K562 (cell line): ENCODE measurements around the gene MAD1L1. TPM values are rescaled to one million over a fixed set of nuclear protein-coding genes. Genes with fewer than 3 reads are reported as not detected.

Source experiments
- ATAC-seq: fragments of 200-7000 bp; cut with Tn5 transposase; 3 replicates; pipeline ENCODE4 v1.9.1; 2020; ENCODE audit warnings: moderate library complexity
- BruUV-seq: library from RNA; stranded (reverse); fragments of 400-500 nt; replicated peaks from 2 replicates; lab custom pipeline; 2021; lab: Mats Ljungman, UMichigan
- CTCF ChIA-PET: fragments of 300-600 bp; formaldehyde crosslinking; extraction: SDS; loops from one replicate; lab custom pipeline; 2021; ENCODE audit warnings: low intra/inter-chr PET ratio; lab: Yijun Ruan, JAX
- POLR2A ChIA-PET: fragments of 300-600, 350-650 bp; sonication (Branson Sonifier 250); formaldehyde crosslinking; extraction: SDS; loops from one replicate; lab custom pipeline; 2021; ENCODE audit warnings: antibody characterized with exemption, inconsistent platforms; lab: Yijun Ruan, JAX
- DNase-seq, 4 experiments: peaks; one replicate each; pipeline versions ENCODE4 v3.0.0 to v3.0.0-alpha.2; 2011 to 2018; ENCODE audit warnings: low spot score in 3 of 4, mixed read lengths in 3 of 4; ENCODE audit errors: extremely low read depth in 1 of 4
- FAIRE-seq: peaks from 2 replicates; lab custom pipeline; 2011; peaks lifted over from hg19 to GRCh38; lab: Jason Lieb, UNC
- H2AFZ ChIP-seq: 2 replicates; pipeline ENCODE4 v1.6.0; 2011; ENCODE audit warnings: low read depth, low read length, control low read depth, inconsistent platforms
- H3K27ac ChIP-seq: fragments of 200-600 bp; 3 replicates; pipeline ENCODE4 v1.8.0; 2011; ENCODE audit warnings: low read depth, mild to moderate bottlenecking, control low read depth, inconsistent platforms, low read length, moderate library complexity, mixed read lengths; ENCODE audit errors: extremely low read depth
- H3K27me3 ChIP-seq, 2 experiments: fragments of 300-600 bp in 1 of 2; 2 replicates in 1 of 2; 3 replicates in 1 of 2; pipeline versions ENCODE4 v1.6.0 to v1.8.0; 2011; ENCODE audit warnings: inconsistent platforms in 2 of 2, low read length in 2 of 2, mild to moderate bottlenecking in 1 of 2, mixed read lengths in 1 of 2, moderate library complexity in 1 of 2; ENCODE audit not compliant: control insufficient read depth in 2 of 2, insufficient read depth in 2 of 2
- H3K36me3 ChIP-seq: fragments of 300-600 bp; 3 replicates; pipeline ENCODE4 v1.8.0; 2011; ENCODE audit warnings: mild to moderate bottlenecking, low read length, inconsistent platforms; ENCODE audit not compliant: control insufficient read depth, insufficient read depth
- H3K4me1 ChIP-seq, 2 experiments: fragments of 200-600 bp in 1 of 2; replicated peaks in 1 of 2; 2 replicates in 1 of 2; 3 replicates in 1 of 2; pipeline versions ENCODE4 v1.5.1 to v1.8.0; 2011; ENCODE audit warnings: inconsistent platforms in 2 of 2, low read length in 2 of 2, mild to moderate bottlenecking in 1 of 2, mixed read lengths in 1 of 2, moderate library complexity in 1 of 2; ENCODE audit not compliant: control insufficient read depth in 2 of 2, insufficient read depth in 2 of 2
- H3K4me2 ChIP-seq: 2 replicates; pipeline ENCODE4 v1.6.1; 2011; ENCODE audit warnings: low read length, control low read depth, inconsistent platforms, mixed read lengths; ENCODE audit not compliant: insufficient read depth
- H3K4me3 ChIP-seq: fragments of 200-600 bp; sonication (generic), shearing (Covaris generic); 2 replicates; pipeline ENCODE4 v1.5.1; 2016; ENCODE audit warnings: control low read depth, inconsistent platforms
- H3K79me2 ChIP-seq: fragments of 200-600 bp; 3 replicates; pipeline ENCODE4 v1.8.0; 2011; ENCODE audit warnings: low read length, inconsistent platforms; ENCODE audit not compliant: control insufficient read depth, insufficient read depth
- H3K9ac ChIP-seq, 2 experiments: 2 replicates each; pipeline versions ENCODE4 v1.6.0 to v1.6.1; 2011; ENCODE audit warnings: low read depth in 2 of 2, low read length in 2 of 2, control low read depth in 1 of 2, inconsistent platforms in 1 of 2, mild to moderate bottlenecking in 1 of 2, mixed read lengths in 1 of 2; ENCODE audit not compliant: insufficient read depth in 1 of 2
- H3K9me1 ChIP-seq: one replicate; pipeline ENCODE4 v1.6.0; 2011; ENCODE audit warnings: inconsistent platforms, mild to moderate bottlenecking, low read length, moderate library complexity; ENCODE audit not compliant: control insufficient read depth, insufficient read depth
- H3K9me3 ChIP-seq: replicated peaks from 2 replicates; pipeline ENCODE4 v1.5.1; 2011; ENCODE audit warnings: low read depth, low read length, inconsistent platforms; ENCODE audit not compliant: control insufficient read depth, insufficient read depth
- H4K20me1 ChIP-seq: replicated peaks from 2 replicates; pipeline ENCODE4 v1.6.1; 2011; ENCODE audit warnings: low read length, inconsistent platforms, mixed read lengths; ENCODE audit not compliant: control insufficient read depth, insufficient read depth
- BDP1 ChIP-seq: IDR thresholded peaks from 3 replicates; pipeline ENCODE4 v1.6.1; 2011; ENCODE audit not compliant: insufficient read length, insufficient read depth
- DNMT1 ChIP-seq: fragments of 450-650 bp; IDR thresholded peaks from 2 replicates; pipeline ENCODE4 v1.6.1; 2016; ENCODE audit warnings: antibody characterized with exemption, mild to moderate bottlenecking
- FOS ChIP-seq: IDR thresholded peaks from 3 replicates; pipeline ENCODE4 v1.6.1; 2011; ENCODE audit not compliant: insufficient read length; ENCODE audit errors: extremely low read depth
- GABPB2 ChIP-seq: fragments of 250-450 bp; sonication (Bioruptor Pico); conservative IDR thresholded peaks from 2 replicates; pipeline ENCODE4 v1.5.1; 2021; ENCODE audit warnings: mild to moderate bottlenecking
- GTF3C2 ChIP-seq: IDR thresholded peaks from 3 replicates; pipeline ENCODE4 v1.6.1; 2011; ENCODE audit warnings: borderline replicate concordance, mild to moderate bottlenecking, moderate library complexity; ENCODE audit not compliant: insufficient read length; ENCODE audit errors: extremely low read depth
- HDAC1 ChIP-seq, 2 experiments: fragments of 450-650 bp; IDR thresholded peaks; 2 replicates each; pipeline ENCODE4 v1.6.1; 2016 to 2017; ENCODE audit warnings: inconsistent platforms in 1 of 2, mild to moderate bottlenecking in 1 of 2, moderate library complexity in 1 of 2
- IFI16 ChIP-seq: fragments of 250-450 bp; sonication (Bioruptor Pico); IDR thresholded peaks from 2 replicates; pipeline ENCODE4 v2.1.2; 2022; ENCODE audit warnings: mild to moderate bottlenecking, inconsistent platforms
- LCOR ChIP-seq: sonication (generic); formaldehyde crosslinking; IDR thresholded peaks from 2 replicates; pipeline ENCODE4 v1.8.0; 2022; ENCODE audit warnings: mild to moderate bottlenecking, missing genetic modification reagents
- MXD1 ChIP-seq: fragments of 250-450 bp; sonication (Bioruptor Pico); IDR thresholded peaks from 2 replicates; pipeline ENCODE4 v1.8.0; 2021; ENCODE audit warnings: borderline replicate concordance, mild to moderate bottlenecking, moderate library complexity; ENCODE audit not compliant: poor library complexity, severe bottlenecking
- RFX7 ChIP-seq: fragments of 250-450 bp; sonication (Bioruptor Pico); IDR thresholded peaks from 2 replicates; pipeline ENCODE4 v1.5.1; 2021; ENCODE audit warnings: mild to moderate bottlenecking
- TAL1 ChIP-seq: fragments of 450-650 bp; IDR thresholded peaks from 2 replicates; pipeline ENCODE4 v1.6.1; 2016; ENCODE audit warnings: mild to moderate bottlenecking
- TBP ChIP-seq: optimal IDR thresholded peaks from 2 replicates; pipeline ENCODE3; 2011; ENCODE audit warnings: low read depth, low read length, improper control_type of control experiment
- XRCC4 ChIP-seq: IDR thresholded peaks from one replicate; pipeline ENCODE4 v1.6.1; 2011; ENCODE audit not compliant: insufficient read depth, insufficient read length; ENCODE audit errors: extremely low read depth
- ZNF134 ChIP-seq: fragments of 250-450 bp; sonication (Bioruptor Pico); conservative IDR thresholded peaks from 2 replicates; pipeline ENCODE4 v1.4.0; 2020
- ZNF140 ChIP-seq: fragments of 250-450 bp; sonication (Bioruptor Pico); IDR thresholded peaks from 2 replicates; pipeline ENCODE4 v1.8.0; 2021; ENCODE audit warnings: moderate library complexity, mild to moderate bottlenecking, inconsistent platforms
- WGBS: fragments of 100-300 bp; shearing (Covaris generic); methylation state at CpG from one replicate; pipeline ENCODE4 v1.1.6; 2016; ENCODE audit warnings: low coverage, mixed read lengths; ENCODE audit not compliant: insufficient coverage; ENCODE audit errors: missing lambda C conversion rate; 5-methylcytosine and 5-hydroxymethylcytosine counted together
- in situ Hi-C: fragments of 300-500 bp; cut with MboI; formaldehyde crosslinking; loops from 4 replicates; pipeline ENCODE4 v1.15.0; 2018; ENCODE audit warnings: inconsistent platforms, mixed read lengths
- intact Hi-C: fragments of 100-400 bp; cut with micrococcal nuclease; formaldehyde crosslinking; loops from 2 replicates; pipeline ENCODE4 v1.14.2; 2022
- polyA plus RNA-seq, 8 experiments: library from polyadenylated mRNA; depleted of rRNA in 4 of 8; stranded (reverse) in 5 of 8; unstranded in 3 of 8; fragments of >200 nt; fragmentation: Nextera tagmentation in 2 of 8; fragmentation: Illumina TruSeq in 1 of 8; extraction: Ambion mirVana in 2 of 8; extraction: Trizol in 1 of 8; gene quantifications; 2 replicates each; pipeline versions ENCODE4 v1.2.1 to v1.2.3, GENCODE V29; 2011 to 2014; ENCODE audit warnings: inconsistent platforms in 1 of 8, missing spikeins in 1 of 8
- total RNA-seq, 7 experiments: library from RNA; depleted of rRNA in 6 of 7; stranded (reverse); fragments of >200 nt in 6 of 7; fragmentation: Illumina TruSeq in 2 of 7; extraction: Trizol in 2 of 7; gene quantifications; 2 replicates each; pipeline versions ENCODE4 v1.2.1 to v1.2.3, GENCODE V29; 2011 to 2021; ENCODE audit warnings: low replicate concordance in 1 of 7
- TF ChIP-seq, protein P1 (sequence below): fragments of 250-450 bp; sonication (Bioruptor Pico); IDR thresholded peaks from 2 replicates; pipeline ENCODE4 v1.8.0; 2021; ENCODE audit warnings: moderate library complexity, mild to moderate bottlenecking, inconsistent platforms
- TF ChIP-seq, protein P2 (sequence below): sonication (generic); formaldehyde crosslinking; IDR thresholded peaks from 2 replicates; pipeline ENCODE4 v1.8.0; 2022; ENCODE audit warnings: missing genetic modification reagents, mild to moderate bottlenecking, borderline replicate concordance

MAD1L1 gene
- total and polyA plus RNA-seq, 9 of the 15 experiments (the other 6 are each of a cell fraction or from before 2014, with no cell fraction given), result 1.7 to 89.7 (median 18.0) TPM

- H2AFZ ChIP-seq, result no peak overlapping the region
- H3K9me1 ChIP-seq, result no peaks in the 10 kb centered on the region
- BruUV-seq, result no TSS peak
- DNase-seq, result no peak
- H3K27ac ChIP-seq, result no peak overlapping the region
- no peak for FAIRE-seq
- no peak overlapping the region for H3K4me3 ChIP-seq
- intact Hi-C loops, result no loop called here
- 100% methylated on average over 4 of the region's 15 CpGs for WGBS
- H3K79me2 ChIP-seq, result no peaks in the 10 kb centered on the region
- in situ Hi-C loops, result no loop called here
- H3K9me3 ChIP-seq, result no peaks in the 10 kb centered on the region
- peaks cover 82% of the 10 kb centered on the region; the same call in 2 of the 3 replicates for H3K36me3 ChIP-seq
- ATAC-seq, result no peak
- H3K9ac ChIP-seq, result no peak overlapping the region
- no peaks in the 10 kb centered on the region for H3K27me3 ChIP-seq
- no peaks in the 10 kb centered on the region; a peak in 1 of 5 replicates for H3K4me1 ChIP-seq
- ChIA-PET CTCF (no interaction called here), POLR2A (no interaction called here)
- H4K20me1 ChIP-seq, result no peaks in the 10 kb centered on the region
- no peak overlapping the region for H3K4me2 ChIP-seq
- TF ChIP-seq MXD1 (CRISPR knock-in tag) (no peak), BDP1 (no peak), HDAC1 (IDR thresholded peaks at IDR 0.05) (no peak), FOS (no peak), TBP (no peak), DNMT1 (no peak), ZNF134 (CRISPR knock-in tag) (no peak), IFI16 (CRISPR knock-in tag) (no peak), GTF3C2 (no peak), RFX7 (CRISPR knock-in tag) (no peak), XRCC4 (no peak), ZNF140 (CRISPR knock-in tag) (no peak), GABPB2 (CRISPR knock-in tag) (no peak), LCOR (CRISPR knock-in tag) (no peak), TAL1 (no peak)
- TF ChIP-seq, protein P1, sequence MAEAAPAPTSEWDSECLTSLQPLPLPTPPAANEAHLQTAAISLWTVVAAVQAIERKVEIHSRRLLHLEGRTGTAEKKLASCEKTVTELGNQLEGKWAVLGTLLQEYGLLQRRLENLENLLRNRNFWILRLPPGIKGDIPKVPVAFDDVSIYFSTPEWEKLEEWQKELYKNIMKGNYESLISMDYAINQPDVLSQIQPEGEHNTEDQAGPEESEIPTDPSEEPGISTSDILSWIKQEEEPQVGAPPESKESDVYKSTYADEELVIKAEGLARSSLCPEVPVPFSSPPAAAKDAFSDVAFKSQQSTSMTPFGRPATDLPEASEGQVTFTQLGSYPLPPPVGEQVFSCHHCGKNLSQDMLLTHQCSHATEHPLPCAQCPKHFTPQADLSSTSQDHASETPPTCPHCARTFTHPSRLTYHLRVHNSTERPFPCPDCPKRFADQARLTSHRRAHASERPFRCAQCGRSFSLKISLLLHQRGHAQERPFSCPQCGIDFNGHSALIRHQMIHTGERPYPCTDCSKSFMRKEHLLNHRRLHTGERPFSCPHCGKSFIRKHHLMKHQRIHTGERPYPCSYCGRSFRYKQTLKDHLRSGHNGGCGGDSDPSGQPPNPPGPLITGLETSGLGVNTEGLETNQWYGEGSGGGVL (CRISPR knock-in tag), result no peak
- TF ChIP-seq, protein P2, sequence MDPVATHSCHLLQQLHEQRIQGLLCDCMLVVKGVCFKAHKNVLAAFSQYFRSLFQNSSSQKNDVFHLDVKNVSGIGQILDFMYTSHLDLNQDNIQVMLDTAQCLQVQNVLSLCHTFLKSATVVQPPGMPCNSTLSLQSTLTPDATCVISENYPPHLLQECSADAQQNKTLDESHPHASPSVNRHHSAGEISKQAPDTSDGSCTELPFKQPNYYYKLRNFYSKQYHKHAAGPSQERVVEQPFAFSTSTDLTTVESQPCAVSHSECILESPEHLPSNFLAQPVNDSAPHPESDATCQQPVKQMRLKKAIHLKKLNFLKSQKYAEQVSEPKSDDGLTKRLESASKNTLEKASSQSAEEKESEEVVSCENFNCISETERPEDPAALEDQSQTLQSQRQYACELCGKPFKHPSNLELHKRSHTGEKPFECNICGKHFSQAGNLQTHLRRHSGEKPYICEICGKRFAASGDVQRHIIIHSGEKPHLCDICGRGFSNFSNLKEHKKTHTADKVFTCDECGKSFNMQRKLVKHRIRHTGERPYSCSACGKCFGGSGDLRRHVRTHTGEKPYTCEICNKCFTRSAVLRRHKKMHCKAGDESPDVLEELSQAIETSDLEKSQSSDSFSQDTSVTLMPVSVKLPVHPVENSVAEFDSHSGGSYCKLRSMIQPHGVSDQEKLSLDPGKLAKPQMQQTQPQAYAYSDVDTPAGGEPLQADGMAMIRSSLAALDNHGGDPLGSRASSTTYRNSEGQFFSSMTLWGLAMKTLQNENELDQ (CRISPR knock-in tag), result no peak
Measured at GRCh38 chr7:2219136-2219535, 13.6 kb downstream of the MAD1L1 start.
